ENCODE measurements around the gene RILPL1.
"Not testable (repeated sequence)": the region's sequence is repeated elsewhere in the genome, so short reads cannot be mapped to it uniquely, and the experiment has no call there.

RILPL1 gene

DNA sequence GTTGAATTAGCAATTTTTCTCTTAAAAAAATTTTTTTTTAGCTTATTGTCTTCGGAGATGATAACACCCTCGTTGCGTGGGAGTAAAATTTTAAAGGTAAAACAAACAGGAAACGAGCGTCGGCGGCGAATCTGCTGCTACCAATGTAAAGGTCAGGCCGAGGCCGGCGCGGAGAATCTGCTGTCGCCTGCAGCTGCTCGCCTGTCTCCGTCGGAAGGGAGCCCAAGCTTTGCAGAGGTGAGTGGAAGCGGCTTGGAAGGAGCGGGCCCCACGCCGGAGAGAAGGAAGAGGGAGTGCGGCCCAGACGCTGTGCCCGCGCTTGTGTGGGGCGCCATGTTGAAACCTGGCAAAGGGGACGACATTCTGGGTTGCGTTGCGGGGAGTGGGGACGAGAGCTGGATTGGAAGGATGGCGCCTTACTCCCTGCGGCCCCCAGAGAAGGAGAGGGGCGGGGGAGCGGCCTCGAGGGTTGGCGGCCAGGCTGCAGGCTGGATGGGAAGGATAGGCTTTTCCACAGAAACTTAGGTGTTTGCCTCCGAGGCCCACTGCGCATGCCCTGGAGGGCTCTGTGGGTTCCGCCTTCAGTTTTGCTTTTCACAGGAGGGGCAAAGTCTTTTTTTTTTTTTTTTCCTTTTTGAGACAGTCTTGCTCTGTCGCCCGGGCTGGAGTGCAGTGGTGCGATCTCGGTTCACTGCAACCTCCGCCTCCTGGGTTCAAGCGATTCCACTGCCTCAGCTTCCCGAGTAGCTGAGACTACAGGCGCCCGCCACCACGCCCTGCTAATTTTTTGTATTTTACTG is 75.3 kb downstream of the RILPL1 start, which contains the start of gene SNRNP35:
TSS of gene SNRNP35 (plus strand) at position 160 of the 800 bp plus-strand sequence. CDS start 7,402 bp downstream, outside the sequence.
- DNase-seq: peak; percentile 77

DNA sequence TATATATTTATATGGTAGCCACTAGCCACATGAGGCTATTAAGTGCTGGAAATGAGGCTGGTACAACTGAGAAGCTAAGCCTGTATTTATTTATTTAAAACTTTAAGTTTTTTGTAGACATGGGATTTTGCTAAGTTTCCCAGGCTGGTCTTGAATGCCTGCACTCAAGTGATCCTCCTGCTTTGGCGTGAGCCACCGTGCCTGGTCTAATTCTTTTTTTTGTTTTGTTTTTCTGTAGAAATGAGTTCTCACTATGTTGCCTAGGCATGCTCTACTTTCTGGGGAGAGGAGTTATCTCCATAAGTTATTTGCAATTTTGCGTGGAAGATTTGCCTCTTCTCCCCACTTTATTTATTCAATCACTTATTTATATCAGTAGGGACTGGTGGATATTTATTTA is 80.4 kb downstream of the RILPL1 start:
- DNase-seq: no peak

DNA sequence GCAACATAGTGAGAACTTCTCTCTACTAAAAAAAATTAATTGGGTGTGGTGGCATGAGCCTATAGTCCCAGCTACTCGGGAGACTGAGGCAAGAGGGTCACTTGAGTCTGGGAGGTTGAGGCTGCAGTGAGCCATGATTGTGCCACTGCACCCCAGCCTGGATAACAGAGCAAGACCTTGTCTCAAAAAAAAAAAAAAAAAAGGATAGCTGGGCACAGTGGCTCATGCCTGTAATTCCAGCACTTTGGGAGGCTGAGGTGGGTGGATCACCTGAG is 81.3 kb downstream of the RILPL1 start:
- not testable (repeated sequence) for DNase-seq

DNA sequence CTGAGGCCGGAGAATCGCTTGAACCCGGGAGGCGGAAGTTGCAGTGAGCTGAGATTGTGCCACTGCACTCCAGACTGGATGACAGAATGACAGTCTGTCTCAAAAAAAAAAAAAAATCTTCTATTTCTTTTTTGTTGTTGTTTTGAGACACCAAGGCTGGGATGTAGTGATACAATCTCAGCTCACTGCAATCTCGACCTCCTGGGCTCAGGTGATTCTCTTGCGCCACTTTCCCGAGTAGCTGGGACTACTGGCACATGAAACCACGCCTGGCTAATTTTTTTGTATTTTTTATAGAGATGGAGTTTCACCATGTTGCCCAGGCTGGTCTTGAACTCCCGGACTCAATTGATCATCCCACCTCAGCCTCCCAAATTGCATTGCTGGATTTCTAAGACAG is 82.9 kb downstream of the RILPL1 start:
- DNase-seq: no peak

DNA sequence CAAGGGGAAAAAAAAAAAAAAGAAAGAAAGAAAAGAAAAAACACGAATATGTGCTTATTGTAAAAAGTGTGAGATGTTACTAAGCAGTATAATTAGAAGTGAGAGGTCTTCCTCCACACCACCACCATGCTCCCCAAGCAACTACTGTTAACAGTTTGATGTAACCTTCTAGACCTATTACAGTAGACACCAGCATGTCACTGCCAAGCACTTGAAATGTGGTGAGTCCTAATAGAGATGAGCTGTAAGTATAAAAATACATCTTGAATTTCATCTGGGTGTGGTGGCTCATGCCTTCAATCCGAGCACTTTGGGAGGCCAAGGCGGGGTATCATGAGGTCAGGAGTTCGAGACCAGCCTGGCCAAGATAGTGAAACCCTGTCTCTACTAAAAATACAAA is 83.7 kb downstream of the RILPL1 start:
- DNase-seq: no peak

DNA sequence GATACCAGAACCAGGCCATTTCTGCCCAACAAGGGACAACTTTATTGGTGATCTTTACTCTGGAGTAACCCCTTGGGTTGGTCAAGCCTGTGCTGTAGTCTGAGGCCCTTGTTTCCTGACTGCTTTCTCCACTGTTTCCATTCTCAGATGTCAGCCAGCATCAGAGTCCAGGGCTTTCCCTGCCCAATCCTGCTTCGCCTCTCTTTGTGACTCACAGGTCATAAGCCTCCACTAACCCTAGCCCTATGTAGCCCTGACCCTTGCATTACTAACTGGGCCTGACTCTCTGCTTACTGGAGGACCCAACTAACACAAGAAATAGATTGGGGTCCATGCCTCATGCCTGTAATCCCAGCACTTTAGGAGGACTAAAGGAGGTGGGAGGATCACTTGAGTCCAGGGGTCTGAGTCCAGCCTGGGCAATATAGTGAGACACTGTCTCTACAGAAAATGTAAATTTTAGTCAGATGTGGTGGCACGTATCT is 84.2 kb downstream of the RILPL1 start:
- DNase-seq: no peak

DNA sequence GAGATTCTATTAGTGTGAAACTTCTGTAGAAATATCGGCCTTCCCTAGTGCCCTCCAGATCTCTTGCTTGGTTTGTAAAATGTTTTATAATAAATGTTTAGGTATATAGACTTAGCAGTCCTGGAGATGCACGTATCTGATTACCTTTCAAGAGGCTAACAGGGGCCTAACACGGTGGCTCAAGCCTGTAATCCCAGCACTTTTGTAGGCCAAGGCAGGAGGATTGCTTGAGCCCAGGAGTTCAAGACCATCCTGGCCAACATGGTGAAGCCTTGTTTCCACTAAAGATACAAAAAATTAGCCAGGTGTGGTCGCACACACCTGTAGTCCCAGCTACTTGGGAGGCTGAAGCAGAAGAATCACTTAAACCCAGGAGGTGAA is 87.2 kb downstream of the RILPL1 start:
- no peak for DNase-seq

DNA sequence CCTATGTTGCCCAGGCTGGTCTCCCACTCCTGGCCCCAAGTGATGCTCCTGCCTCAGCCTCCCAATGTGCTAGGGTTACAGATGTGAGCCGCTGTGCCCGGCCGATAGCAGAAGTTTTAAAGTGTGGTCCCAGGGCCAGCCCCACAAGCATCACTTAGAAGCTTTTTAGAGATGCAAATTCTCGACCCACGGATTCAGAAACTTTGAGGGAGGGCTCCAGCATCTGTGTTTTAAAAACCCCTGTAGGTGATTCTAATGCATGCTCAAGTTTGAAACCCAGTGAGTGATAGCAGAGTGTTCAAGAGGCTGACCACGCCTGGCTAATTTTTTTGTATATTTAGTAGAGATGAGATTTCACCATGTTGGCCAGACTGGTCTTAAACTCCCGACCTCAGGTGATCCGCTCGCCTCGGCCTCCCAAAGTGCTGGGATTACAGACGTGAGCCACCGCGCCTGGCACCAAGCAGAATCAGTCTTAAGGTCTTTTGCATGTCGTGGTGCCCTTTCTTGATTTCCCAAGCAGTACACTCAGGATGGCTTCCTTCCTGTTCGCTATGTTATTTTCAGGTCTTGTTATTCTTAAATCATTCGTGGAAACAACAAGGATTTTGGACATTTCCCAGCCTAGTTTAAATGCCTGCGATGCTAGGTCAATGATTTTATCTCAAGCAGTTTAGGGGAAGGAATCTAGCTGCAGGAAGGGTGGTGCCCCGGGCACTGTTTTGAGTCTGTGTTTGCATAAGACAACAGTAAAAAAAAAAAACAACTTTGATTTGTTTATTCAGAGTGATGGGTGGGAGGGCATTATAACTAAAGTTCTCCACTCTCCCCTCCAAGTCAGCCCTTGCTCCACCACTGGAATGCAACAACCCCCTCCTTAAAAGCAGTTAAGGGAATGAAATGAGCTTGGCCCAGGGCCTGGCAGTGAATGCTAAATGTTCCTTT is 87.9 kb downstream of the RILPL1 start:
- no peak for DNase-seq

DNA sequence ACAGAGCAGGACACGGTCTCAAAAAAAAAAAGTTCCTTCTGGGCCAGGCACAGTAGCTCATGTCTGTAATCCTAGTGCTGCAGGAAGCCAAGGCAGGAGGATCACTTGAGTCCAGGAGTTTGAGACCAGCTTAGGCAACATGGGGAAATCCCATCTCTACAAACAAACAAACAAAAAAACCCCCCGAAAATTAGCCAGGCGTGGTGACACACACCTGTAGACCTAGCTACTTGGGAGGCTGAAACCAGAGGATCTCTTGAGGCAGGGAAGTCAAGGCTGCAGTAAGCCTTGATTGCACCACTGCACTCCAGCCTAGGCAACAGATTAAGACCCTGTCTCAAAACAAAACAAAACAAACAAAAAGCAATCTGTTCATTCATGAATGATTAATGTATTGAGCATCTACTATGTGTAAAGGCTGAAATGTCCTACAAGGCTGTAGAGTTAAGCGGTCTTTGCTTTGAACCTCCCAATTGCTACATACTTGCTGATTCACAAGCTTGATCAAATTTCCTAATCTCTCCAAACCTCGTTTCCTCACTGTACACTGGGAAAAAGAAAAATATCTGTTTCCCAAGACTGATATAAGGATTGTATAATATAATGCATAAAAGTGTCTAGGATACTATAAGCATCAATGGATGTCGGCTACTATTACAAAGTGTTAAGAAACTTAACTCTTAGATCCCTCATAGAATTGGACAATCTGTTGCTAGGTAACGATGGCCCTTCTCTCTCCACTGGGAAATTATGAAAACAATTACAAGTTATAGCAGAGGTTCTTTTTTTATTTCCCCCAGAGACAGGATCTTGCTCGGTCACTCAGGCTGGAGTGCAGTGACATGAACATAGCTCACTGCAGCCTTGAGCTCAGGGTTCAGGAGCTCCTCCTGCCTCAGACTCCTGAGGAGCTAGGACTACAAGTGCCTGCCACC is 89.2 kb downstream of the RILPL1 start:
- no peak for DNase-seq

DNA sequence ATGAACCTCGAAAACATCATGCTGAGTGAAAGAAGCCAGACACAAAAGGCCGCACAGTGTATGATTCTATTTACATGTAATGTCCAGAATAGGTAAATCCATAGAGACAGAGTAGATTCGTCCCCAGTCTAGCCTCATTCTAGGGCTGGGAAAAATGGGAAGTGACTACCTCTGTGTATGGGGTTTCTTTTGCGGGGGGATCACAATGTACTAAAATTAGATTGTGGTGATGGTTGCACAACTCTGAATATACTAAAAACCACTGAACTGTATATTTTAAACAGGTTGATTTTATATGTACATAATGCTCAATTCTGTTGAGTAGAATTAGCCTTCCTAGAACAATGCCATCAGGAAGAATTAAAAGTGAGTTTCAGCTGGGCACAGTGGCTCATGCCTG is 90.7 kb downstream of the RILPL1 start:
- DNase-seq: no peak

DNA sequence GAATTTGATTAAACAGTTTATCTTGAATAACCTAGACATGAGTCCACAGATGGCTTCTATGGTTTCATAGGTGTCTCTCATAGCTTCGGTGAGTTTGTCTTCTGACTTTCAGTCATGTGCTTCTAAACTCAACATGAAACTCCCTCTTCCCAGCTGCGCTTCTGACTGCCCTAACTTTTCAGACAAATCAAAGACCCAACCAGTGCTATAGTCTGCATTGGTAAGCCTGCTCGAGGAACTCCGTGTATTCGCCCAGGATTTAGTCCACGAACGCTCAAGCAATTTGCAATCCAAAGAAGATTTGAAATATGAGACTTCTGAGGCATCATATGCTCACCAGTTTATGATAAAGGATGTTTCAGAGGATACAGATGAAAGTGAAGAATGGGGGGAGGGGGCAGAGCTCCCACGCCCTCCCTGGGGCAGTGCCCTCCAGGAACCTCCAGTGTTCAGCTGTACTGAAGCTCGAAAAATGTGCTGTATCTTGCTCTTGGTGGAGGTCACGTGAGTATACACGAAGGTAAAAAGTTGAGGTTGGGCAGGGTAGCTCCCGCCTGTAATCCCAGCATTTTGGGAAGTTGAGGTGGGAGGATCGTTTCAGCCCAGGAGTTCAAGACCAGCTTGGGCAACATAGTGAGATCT is 91.9 kb downstream of the RILPL1 start:
- DNase-seq: no peak

DNA sequence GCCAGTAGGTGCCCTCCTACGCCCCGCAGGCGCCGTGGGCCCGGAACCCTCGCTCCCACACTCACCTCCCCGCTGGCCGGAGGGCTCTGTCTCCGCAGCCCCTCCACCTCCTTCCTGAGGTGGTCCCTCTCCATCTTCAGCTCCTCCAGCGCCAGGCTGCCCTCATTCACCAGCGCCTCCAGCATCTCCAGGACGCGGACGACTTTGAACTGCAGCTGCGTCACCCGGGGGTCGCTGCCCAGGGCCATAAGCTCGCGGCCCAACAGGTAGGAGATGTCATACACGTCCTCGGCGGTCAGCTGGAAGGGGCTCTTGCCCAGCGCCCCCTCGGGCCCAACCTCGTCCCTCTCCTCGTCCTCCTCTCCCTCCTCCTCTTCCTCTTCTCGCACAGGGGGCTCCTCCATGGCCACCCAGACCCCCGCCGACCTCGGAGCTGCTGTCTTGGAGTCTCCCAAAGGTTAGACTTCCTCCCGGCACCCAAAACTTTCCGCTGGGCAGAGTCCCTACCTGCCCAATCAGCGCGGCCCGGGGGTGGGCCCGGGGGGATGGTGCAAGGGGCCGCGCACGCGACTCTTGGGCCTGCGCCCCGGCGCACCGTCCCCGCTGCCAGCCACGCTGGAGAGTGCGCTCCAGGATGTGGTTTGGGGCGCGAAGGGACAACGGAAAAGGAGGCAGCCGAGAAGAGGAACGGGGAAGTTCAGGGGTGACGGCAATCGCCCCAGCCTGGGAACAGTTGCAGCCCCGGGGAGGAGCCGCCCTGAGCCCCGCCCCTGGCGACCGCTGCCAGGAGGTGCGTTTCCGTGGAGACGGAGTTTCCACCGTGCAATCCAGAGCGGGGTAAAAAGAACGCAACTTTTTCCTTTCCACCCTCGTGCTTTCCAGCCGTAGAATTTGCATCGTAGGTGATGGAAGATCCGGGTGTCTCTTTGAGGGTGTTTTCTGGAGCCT is 97.2 kb downstream of the RILPL1 start, which contains the start of gene RILPL2:
TSS of gene RILPL2 (minus strand) at position 668 of the 948 bp plus-strand sequence. CDS start at position 404, 264 bp downstream.
- peak; percentile 56 for DNase-seq

DNA sequence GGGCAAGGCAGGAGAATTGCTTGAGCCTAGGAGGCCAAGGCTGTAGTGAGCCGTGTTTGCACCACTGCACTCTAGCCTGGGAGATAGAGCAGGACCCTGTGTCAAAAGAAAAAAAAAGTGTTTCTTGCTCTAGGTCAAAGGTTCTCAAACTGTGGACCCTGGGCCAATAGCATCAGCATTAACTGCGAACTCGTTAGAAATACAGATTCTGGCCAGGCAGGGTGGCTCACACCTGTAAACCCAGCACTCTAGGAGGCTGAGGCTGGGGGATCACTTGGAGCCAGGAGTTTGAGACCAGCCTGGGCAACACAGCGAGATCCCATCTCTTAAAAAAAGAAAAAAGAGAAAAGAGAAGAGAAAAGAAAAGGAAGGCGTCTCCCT is 97.9 kb downstream of the RILPL1 start:
- DNase-seq: no peak

DNA sequence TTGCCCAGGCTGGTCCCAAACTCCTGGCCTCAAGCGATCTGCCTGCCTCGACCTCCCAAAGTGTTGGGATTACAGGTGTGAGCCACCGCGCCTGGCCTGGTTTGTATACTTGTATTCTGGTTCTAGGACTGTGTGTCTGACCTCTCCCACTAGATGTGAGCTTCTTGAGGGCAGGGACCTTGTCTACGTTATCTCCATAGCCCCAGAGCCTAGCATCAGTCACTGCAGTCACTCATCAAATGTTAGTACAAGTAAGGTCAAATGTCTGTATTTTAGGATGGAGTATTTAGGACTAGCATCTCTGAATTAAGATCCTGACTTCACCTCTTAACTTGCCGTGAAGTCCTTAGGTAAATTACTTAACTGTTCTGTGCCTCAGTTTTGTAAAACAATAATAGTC is 99.9 kb downstream of the RILPL1 start:
- no peak for DNase-seq

DNA sequence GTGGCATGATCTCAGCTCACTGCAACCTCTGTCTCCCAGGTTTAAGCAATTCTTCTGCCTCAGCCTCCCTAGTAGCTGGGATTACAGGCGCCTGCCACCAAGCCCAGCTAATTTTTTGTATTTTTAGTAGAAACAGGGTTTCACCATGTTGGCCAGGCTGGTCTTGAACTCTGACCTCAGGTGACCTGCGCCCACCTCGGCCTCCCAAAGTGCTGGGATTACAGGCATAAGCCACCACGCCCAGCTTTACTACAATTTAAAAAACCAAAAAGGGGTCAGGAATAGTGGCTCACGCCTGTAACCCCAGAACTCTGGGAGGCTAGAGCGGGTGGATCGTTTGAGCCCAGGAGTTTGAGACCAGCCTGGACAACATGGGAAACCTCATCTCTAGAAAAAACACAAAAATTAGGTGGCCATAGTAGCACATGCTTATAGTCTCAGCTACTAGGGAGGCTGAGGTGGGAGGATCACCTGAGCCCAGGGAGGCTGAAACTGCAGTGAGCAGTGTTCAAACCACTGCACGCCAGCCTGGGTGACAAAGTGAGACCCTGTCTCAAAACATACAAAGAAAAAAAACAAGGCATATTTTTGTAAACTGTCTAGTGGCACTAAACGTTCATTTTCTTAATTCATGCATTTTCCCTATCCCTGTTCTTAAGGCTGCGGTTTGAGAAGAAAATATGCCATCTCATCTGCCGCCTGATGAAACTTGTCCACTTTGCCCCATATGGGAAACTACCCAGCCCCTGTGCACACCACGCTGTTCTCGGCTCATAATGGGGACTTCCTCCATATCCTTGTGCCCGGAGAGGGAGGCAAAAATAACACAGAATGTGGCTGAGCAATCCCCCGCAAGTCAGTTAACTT is 101.3 kb downstream of the RILPL1 start:
- DNase-seq: not testable (repeated sequence)

DNA sequence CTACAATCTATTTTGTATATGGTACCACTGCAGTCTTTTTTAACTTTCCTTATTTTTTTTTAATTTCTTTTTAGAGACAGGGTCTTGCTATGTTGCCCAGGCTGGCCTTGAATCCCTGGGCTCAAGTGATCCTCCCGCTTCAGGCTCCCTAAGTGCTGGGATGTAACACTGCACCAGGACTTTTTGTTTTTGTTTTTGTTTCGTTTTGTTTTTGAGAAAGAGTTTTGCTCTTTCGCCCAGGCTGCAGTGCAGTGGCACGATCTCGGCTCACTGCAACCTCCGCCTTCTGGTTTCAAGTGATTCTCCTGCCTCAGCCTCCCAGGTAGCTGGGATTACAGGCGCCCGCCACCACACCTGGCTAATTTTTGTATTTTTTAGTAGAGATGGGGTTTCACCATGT is 104.4 kb downstream of the RILPL1 start:
- not testable (repeated sequence) for DNase-seq

DNA sequence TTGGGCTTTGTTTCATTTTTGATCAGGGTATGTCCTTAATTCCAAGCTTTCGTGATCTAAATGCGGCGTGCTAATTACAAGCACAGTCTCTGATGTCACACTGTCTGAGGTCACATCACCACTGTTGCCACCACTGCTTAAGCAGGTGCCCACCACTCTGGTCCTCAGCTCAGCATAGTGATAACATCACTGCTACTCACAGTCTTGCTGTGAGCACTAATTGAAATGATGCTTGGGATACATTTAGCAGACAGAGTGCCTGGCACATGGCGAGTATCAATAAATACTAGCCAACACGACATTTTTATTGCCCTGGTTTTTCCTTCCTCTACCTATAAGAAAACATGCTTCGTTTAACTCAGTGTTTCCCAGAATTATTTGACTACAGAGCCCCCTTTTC is 104.9 kb downstream of the RILPL1 start:
- DNase-seq: no peak

DNA sequence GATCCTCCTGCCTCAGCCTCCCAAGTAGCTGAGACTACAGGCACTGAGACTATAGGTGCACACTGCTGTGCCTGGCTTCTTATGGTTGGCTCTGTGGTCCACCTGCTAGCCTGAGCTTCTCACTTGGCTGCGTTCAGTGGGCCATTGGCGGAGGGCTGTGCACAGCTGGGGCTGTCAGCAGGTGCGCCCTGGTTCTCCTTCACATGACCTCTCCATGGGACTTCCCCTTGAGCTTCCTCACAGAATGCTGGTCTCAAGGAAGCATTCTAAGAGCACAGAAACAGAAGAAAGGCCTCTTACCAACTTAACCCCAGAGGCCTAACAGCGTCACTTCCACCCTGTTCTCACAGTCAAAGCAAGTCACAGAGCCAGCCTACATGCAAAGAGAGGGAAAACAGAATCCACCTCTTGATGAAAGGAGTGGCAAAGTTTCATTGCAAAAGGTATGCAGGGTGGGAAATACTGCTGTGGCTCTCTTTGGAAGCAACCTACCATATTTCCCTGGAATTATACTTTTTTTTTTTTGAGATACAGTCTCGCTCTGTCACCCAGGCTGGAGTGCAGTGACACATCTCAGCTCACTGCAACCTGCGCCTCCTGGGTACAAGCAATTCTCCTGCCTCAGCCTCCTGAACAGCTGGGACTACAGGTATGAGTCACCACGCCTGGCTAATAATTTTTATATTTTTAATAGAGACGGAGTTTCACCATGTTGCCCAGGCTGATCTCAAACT is 106.3 kb downstream of the RILPL1 start:
- no peak for DNase-seq

DNA sequence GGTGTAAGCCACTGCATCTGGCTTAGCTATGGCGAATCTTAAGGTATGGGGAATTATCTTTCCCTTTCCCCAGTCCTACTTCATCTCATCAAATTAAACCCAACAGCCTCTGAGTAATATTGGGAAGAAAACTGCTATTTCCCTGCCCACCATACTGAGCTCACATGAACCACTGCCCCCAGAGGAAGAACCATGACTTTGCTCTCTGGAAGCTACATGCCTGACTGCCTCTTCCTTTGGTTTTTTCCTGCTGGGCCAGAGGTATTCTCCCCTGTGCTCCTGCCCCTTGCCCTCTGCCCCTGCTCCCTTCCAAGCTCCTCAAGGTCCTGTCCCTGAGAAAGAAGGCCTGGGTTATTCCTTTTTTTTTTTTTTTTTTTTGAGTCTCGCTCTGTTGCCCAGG is 112.2 kb downstream of the RILPL1 start:
- DNase-seq: no peak

All from NCI-H345 (cell line).